MM.1S (cell line): ENCODE measurements around the gene TET1.

ENCODE experiments used
- EZH2 ChIP-seq: fragments of 300-600 bp; sonication (generic); optimal IDR thresholded peaks from 2 replicates; pipeline ENCODE3; 2017; ENCODE audit warnings: low read depth, mild to moderate bottlenecking, antibody characterized with exemption, low read length, mixed read lengths
- TF ChIP-seq, protein P1 (sequence below): fragments of 300-600 bp; sonication (generic); IDR thresholded peaks from 2 replicates; pipeline ENCODE4 v1.5.1; 2016; ENCODE audit warnings: antibody characterized with exemption, low read length, mixed read lengths

DNA sequence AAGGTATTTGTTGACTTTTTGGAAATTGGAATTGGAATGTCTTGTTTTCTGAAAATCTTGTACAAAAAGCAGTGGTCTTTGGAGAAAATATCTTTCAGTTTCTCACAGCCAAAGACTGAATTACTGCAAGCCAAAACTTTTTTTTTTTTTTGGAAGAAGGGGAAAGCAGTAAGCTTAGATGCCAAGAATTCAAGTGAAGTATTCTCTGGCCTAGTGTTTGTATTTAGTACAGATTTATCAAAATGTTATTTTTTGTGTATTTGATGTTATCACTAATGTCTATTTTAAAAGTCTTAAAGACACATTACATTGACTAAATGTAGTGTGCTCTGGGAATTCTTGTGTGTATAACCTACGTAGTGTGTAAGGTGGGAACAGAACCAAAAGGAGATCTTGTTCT is 6.2 kb downstream of the TET1 start:
- TF ChIP-seq, protein P1, sequence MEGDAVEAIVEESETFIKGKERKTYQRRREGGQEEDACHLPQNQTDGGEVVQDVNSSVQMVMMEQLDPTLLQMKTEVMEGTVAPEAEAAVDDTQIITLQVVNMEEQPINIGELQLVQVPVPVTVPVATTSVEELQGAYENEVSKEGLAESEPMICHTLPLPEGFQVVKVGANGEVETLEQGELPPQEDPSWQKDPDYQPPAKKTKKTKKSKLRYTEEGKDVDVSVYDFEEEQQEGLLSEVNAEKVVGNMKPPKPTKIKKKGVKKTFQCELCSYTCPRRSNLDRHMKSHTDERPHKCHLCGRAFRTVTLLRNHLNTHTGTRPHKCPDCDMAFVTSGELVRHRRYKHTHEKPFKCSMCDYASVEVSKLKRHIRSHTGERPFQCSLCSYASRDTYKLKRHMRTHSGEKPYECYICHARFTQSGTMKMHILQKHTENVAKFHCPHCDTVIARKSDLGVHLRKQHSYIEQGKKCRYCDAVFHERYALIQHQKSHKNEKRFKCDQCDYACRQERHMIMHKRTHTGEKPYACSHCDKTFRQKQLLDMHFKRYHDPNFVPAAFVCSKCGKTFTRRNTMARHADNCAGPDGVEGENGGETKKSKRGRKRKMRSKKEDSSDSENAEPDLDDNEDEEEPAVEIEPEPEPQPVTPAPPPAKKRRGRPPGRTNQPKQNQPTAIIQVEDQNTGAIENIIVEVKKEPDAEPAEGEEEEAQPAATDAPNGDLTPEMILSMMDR: no peak
- TF ChIP-seq EZH2: no peak
